T-helper 9 cell (primary cell): ENCODE results near the gene PRDM7.
"Not testable (repeated sequence)": the region's sequence is repeated elsewhere in the genome, so short reads cannot be mapped to it uniquely, and the experiment has no call there.

ENCODE experiments used
- DNase-seq: peaks from one replicate; pipeline ENCODE4 v3.0.0-alpha.2; 2020

The PRDM7 gene

DNA sequence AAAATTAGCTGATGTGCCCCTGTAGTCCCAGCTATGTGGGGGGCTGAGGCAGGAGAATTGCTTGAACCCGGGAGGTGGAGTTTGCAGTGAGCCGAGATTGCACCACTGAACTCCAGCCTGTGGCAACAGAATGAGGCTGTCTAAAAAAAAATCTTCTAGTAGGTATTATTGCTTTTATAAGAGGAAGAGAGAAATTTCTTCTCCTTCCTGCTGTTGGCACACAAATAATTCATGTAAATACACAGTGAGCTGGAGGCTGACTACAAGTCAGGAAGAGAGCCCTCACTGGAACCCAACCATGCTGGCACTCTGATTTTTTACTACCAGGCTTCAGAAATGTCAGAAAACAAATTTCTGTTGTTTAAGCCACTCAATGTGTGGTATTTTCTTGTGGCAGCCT is 6.7 kb downstream of the PRDM7 start:
- no peak for DNase-seq

DNA sequence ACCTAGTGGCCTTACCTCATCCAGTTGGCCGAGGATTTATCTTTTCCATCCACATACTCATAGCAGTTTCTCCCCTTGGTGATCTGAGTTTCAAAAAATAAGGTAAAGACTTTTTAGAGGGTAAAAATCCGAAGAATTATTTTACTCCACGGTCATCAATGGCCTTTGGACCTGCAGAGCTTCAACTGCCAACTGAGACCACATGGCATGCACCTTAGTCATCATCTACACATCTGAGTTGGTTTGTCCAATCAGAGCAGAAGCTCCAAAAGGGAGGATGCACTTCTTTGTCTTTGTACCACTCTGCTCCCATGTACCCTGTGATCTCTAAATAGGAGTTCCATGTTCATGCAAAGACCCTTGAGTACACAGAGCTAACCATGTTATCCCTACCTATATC is 15.7 kb downstream of the PRDM7 start:
- no peak for DNase-seq

DNA sequence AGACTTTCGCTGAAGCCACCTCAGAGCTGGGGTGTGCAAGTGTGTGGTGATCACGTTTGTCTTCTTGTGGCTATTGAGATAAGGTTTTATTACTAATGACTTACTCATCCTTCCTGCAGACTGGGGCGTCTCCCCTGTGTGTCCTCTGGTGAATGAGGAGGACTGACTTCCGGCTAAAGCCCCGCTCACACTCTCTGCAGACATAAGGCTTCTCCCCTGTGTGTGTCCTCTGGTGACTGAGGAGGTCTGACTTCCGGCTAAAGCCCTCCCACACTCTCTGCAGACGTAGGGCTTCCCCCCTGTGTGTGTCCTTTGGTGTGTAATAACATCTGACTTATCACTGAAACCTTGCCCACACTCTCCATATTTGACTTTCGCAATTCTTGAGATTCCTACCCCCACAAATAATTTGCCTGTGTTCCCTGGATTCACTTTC is 19.4 kb downstream of the PRDM7 start:
- DNase-seq, result no peak

DNA sequence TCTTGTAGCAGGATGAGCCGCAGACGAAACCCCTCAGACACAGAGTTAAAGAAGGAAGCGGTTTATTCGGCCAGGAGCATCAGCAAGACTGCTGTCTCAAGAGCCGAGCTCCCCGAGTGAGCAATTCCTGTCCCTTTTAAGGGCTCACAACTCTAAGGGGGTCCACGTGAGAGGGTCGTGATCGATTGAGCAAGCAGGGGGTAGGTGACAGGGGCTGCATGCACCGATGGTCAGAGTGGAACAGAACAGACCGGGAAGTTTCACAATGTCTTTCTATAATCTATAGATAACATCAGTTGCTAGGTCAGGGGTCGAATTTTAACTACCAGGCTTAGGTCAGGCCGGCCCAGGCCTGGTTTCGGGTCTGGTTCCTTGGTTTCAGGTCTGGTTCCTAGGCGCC is 20.6 kb downstream of the PRDM7 start:
- DNase-seq, result not testable (repeated sequence)

DNA sequence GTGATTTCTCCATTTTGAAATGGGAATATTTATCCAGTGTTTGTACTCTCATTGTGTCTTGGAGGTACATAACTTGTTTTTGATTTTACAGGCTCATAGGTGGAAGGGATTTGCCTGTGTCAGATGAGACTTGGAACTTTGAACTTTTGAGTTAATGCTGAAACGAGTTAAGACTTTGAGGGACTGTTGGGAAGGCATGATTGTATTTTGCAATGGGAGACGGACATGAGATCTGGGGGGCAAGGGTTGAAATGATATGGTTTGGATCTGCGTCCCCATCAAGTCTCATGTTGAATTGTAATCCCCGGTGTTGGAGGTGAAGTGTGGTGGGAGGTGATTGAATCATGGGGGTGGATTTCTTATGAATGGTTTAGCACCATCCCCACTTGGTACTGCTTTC is 21.8 kb downstream of the PRDM7 start:
- no peak for DNase-seq

DNA sequence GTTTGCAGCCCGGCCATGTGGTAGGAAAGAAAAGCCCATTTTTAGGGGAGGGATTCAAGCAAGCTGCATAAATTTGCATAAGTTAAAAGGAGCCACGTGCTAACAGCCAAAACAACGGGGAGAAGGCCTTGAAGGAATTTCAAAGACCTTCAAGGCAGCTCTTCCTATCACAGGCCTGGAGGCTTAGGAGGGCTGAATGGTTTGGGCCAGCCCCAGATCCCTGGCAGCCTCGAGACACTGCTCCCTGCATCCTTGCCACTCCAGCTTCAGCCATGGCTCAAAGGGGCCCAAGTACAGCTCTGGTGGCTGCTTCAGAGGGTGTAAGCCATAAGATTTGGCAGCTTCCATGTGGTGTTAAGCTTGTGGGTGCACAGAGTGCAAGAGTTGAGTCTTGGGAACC is 22.6 kb downstream of the PRDM7 start:
- no peak for DNase-seq

DNA sequence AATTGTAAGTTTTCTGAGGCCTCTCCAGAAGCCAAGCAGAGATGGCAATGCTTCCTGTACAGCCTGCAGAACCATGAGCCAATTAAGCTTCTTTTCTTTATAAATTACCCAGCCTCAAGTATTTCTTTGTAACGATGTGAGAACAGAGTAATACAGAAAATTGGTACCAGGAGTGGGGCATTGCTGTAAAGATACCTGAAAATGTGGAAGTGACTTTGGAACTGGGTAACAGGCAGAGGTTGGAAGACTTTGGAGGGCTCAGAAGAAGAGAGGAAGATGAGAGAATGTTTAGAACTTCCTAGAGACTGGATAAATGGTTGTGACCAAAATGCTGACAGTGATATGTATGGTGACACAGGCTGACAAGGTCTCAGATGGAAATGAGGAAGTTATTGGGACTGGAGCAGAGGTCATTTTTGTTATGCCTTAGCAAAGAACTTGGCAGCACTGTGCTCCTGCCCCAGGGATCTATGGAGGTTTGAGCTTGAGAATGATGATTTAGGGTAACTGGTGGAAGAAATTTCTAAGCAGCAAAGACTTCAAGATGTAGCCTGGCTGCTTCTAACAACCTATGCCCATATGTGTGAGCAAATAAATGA is 23.1 kb downstream of the PRDM7 start:
- DNase-seq, result no peak

DNA sequence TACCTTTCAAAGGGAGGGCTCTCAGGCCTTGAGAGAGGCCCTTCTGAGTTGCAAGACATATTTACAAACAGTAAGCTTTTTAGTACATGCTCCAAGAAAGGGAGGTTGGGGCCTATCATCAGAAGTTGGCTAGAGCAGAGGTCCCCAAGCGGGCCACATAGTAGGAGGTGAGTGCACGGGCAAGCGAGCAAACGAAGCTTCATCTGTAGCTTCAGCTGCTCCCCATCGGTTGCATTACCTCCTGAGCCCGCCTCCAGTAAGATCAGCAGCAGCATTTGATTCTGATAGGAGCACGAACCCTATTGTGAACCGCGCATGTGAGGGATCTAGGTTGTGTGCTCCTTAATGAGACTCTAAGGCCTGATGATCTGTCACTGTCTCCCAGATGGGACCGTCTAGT is 26.2 kb downstream of the PRDM7 start:
- DNase-seq, result no peak

DNA sequence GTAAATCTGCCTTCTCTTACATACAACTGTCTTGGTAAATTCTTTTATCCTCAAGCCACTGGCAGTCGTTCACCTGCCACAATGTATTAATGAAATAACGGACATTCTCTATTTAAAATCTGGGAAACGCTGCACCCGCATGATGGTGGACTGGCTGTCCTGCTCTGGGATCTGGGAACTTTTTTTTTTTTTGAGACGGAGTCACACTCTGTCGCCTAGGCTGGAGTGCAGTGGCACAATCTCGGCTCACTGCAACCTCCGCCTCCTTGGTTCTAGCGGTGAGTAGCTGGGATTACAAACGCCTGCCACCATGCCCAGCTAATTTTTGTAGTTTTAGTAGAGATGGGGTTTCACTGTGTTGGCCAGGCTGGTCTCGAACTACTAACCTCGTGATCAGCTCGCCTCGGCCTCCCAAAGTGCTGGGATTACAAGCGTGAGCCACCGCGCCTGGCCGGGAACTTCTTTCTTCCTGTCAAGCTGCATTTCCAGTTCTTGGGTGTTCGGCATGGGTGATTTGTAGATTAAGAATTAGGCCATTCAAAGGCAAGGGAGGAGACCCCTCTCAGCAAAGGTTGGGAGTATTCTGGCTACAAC is 28.3 kb downstream of the PRDM7 start:
- no peak for DNase-seq

DNA sequence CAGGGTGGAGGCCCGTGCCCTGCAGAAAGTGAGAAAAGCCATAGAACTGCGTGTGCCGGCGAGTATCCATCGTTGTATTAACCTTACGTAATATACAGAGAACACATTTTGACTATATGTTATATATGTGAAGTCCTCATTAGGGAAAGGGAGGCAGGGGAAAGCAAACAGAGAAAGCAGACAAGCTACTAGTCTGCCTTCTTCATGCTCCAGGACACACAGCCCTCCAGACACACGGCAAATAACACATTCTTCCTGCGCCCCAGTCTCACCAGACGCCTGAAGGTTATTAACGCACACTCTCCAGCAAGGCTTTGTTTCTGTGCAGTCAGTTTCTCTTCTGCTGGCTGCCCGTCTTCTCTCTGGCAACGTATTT is 28.8 kb downstream of the PRDM7 start:
- DNase-seq, result no peak

DNA sequence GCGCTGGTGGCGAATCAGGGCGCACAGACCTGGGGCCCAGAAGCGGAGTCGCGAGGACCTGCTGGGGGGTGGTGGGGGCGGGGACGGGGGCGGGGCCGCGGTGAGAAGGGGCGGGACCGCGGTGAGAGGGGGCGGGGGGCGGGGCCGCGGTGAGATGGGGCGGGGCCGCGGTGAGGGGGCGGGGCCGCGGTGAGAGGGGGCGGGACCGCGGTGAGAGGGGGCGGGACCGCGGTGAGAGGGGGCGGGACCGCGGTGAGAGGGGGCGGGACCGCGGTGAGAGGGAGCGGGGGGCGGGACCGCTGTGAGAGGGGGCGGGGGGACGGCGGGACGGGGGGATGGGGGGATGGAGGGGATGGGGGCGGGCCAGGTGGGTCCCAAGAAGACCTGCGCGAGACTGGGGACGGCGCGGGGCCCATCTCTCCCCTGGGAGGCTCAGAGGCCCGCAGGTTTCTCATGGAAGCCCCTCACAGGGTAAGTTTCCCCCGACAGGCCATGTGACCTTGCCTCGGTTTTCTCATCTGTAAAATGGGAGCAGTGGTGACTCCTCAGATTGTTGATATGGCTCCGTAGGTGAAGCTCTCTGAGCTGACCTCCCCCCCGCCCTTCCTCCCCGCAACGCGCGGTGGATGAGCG is 29.3 kb downstream of the PRDM7 start:
- DNase-seq, result peak; percentile 18

DNA sequence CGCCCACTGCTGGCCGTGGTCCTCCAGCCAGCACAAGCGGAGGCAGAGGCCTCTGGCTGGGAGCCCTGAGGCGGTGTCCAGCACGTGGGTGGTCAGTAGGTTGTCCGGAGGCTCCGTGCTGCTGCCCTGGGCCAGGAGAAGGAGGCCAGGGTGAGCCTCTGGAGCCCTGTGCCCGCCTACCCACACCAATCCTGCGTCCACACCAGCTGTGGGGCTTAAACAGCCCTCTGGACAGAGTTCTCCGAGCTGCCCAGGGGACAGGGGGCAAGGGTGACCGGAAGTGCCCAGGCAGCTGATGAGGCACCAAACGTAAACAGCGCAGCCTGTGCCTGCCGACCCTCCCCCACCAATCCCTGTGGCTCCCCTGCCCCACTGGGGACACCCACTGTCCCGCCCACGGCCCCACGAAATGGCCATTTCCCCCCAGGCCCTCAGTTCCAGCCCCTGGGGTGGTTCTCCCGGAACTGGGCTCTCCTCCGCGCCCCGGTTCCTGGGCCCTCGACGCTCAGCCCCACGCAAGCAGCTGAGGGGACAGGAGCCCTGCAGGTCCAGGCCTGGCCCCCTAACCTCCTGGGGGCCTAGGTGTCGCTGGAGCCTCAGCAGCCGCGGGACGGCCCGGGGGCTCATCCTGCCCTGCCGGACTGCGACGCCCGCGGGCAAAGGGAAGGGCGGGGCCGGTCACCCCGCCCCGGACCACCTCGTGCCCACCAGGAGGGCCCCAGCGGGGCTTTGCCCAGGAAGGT is 30.0 kb downstream of the PRDM7 start:
- DNase-seq, result no peak

DNA sequence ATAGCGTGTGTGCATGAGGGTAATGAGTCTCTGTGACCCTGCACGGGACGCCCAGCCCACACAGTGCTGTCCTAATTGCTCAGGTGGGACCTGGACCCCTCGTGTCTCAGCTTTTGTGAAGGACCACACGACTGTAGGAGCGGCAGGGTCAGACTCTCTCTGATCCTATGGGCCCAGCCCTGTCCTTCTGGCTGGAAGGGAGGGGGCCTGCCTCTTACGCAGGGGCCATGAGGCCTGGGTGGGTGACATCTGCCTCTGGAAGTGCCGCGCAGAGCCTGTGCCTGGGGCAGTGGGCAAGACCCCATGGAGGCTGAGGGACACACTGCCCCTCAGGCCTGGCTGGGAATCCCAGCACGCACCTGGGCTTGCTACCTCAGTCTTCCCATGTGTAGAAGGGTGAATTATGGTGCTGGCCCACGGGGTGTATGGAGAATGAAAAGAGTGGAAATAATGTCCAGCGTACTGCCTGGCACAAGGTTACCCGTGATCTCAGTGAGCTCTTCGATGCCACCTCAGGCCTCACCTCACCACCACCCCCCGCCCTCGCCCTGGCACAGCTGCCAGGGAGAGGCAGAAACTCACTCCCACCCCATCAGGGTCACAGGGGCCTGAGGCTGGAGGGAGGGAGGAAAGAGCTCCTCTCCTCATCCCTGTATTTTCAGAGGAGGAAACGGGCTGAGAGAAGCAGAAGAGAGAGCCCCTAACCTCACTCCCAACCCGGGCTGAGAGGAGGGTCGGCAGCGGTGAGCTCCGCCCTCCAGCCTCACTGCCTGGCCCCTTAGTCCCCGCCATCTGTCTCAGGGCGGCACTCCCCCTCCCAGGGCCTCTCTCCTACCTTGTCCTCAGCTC is 30.8 kb downstream of the PRDM7 start:
- DNase-seq, result no peak

DNA sequence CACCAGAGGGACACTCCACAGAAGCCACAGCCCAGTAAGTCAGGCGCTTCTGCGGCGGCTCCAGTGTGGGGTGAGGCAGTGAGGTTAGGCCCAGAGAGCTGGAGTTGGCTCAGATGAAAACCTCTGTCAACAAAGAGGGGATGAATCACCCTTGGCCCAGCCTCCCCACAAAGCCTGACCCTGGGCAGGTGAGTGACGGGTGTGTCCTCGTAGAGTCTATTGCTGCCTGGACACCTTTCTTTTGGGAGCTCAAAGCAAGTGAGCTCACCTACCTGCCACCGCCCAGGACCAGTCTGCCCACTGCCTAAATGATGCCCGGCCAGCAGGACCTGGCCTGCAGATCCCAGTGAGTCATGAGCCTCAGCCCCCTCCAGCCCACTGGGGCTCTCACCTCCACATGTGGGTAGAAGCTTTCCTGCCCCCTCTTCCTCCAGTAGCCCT is 33.0 kb downstream of the PRDM7 start:
- no peak for DNase-seq

DNA sequence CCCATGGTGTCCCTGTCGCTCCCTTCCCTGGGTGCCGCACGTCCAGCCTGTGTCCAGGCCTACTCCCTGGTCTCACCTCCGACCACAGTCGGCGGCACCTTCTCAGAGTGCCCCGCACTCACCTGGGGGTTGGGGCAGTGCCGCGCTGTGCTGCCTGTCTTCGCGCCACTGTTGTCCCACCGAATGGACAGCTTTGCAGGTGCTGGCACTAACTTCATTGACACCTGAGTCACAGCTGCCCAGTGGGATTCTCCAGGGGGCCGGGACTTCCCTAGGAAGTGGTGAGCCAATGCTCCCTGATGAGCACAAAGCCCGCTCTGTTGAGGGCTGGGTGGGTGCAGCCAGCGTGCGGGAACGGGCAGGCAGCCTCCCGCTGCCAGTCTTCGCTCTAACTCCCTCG is 33.6 kb downstream of the PRDM7 start:
- no peak for DNase-seq

DNA sequence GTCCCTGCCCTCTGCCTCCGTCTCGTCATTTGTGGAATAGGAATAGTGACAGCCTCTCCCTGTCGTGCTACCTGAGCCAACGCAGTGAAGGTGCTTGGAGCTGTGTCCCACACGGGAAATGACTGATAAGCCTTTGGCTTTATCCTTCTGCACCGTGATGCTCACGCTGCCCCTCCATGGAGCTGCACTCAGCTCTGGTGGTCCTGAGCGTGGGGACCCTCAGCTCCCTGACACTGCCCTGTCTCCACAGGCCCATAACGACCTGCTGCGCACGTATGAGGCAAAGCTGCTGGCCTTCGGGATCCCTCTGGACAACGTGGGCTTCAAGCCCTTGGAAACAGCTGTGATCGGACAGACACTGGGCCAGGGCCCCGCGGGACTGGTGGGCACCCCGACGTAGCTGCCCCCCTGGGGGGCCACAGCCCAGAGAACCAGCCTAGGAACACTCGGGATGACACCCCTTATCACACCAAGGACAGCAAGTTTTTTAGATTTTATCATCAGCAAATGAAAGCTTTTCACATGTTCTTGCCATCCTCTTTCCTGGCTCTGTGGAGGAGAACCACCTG is 34.1 kb downstream of the PRDM7 start:
- no peak for DNase-seq

DNA sequence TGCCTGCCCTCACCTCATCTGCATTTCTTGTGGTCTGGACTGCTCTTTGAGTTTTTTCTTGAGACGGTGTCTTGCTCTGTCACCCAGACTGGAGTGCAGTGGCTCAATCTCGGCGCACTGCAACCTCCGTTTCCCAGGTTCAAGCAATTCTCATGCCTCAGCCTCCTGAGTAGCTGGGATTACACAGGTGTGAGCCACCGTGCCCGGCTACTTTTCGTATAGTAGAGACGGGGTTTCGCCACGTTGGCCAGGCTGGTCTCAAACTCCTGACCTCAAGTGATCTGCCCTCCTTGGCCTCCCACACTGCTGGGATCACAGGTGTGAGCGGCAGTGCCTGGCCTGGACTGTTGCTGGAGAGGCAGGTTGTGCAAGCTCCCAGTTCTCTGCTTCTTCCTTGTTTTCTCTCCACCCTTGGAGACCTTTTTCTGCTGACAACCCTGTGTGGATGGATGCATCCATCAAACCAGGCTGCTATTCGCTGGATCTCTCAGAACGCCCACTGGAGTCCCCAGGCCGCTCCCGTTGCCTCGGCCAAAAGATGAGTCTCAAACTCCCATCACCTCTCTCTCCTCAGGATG is 35.1 kb downstream of the PRDM7 start:
- DNase-seq, result no peak

DNA sequence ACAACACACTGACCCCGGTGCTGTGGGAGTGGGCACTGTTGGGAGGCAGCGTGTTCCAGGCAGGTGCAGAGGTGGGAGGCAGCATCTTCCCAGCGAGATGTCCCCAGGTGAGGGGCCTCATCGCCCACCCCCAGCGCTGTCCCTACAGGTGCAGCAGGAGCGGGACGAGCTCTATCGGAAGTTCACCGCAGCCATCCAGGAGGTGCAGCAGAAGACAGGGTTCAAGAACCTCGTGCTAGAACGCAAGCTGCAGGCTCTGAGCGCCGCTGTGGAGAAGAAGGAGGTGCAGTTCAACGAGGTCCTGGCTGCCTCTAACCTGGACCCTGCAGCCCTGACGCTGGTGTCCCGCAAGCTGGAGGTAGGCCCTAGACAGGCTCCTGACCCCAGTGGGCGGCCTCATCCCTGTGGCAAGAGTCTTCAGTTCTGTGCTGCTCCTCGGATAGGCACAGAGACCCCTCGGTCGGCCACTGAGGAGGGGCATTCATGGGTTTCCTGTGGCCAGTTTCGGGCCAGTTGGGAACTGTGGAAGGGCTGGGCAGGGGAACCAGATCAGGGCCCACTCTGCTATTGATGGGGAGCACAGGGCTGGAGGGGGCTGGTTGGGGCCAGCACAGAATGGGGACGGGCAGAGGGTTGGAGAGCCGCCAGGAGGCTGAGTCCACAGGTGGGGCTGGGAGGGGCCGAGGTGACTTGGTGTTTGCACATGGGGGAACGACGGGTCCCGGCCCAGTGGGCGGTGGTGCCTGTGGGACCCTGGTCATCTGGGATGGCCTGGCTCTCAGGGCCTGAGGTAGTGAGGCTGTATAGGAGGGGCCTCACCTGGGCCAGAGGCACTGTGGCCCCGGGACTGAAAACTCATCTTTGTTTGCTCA is 36.7 kb downstream of the PRDM7 start:
- DNase-seq, result no peak

DNA sequence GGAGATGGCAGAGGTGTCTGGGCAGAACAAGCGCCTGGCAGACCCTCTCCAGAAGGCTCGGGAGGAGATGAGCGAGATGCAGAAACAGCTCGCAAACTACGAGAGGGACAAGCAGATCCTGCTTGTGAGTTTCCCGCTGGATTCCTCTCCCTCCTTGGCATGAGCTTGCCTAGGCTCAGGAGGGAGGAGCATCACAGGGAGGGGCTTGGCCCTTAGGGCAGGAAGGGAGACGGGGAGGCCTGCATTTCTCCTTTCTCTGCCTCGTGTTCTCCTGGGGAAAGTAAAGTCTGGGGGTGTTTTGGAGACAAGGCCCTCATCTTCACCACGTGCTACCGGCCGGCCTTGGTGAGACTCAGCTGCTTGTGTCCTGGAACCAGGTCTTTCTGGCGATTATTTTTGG is 39.9 kb downstream of the PRDM7 start:
- no peak for DNase-seq

DNA sequence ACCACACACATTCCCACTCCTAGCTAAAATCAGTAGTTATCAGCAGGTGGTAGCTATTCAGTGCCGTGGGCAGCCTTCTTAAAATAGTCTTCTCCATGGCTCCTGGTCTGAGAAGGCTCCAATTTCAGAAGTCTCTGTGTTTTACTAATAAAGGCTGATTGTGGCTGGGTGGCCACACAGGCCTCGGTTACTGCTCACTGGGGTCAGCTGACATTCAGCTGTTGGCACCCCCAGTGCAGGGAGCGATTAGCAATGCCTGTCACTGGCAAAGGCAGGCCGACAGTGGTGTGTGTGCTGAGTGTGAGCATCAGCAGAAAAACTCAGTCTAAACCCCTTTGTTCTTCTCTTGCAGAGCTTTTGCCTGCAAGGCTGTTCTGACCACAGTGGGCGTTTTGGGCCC is 41.2 kb downstream of the PRDM7 start:
- no peak for DNase-seq

DNA sequence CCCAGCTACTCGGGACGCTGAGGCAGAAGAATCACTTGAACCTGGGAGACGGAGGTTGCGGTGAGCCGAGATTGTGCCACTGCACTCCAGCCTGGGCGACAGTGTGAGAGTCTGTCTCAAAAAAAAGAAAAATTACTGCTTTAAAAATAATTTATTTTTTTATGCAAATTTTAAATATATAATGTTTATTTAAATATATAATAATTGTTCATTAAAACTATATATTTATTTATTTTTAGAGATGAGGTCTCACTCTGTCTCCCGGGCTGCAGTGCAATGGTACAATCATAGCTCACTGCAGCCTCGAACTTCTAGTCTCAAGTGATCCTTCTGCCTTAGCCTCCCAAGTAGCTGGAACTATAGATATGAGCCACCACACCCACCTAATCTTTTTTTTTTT is 42.6 kb downstream of the PRDM7 start:
- DNase-seq, result no peak
